ENCODE measurements around the gene RASD2.

DNA sequence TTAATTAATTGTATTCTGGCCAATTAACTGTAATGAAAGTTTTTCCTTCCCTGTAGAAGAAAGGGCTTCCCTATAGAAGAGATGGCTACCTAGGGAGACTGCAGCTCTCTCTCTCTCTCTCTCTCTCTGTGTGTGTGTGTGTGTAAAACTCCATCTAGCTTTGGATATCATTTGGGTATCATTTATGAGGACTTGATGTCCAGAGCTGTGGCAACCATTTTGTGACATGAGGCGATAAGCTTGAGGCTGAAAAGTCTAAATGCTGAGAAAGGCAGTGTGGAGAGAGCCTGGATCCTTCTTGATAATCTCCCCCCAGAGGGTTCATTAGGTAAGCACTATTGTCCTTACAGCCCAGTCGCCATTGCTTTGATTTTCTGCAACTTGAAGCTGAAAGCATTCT, 30.7 kb upstream of the RASD2 start:
- TF ChIP-seq, protein P1, sequence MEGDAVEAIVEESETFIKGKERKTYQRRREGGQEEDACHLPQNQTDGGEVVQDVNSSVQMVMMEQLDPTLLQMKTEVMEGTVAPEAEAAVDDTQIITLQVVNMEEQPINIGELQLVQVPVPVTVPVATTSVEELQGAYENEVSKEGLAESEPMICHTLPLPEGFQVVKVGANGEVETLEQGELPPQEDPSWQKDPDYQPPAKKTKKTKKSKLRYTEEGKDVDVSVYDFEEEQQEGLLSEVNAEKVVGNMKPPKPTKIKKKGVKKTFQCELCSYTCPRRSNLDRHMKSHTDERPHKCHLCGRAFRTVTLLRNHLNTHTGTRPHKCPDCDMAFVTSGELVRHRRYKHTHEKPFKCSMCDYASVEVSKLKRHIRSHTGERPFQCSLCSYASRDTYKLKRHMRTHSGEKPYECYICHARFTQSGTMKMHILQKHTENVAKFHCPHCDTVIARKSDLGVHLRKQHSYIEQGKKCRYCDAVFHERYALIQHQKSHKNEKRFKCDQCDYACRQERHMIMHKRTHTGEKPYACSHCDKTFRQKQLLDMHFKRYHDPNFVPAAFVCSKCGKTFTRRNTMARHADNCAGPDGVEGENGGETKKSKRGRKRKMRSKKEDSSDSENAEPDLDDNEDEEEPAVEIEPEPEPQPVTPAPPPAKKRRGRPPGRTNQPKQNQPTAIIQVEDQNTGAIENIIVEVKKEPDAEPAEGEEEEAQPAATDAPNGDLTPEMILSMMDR (IDR thresholded peaks at IDR 0.05; ENCODE audit: low read depth, low read length): no peak
- no peak for TF ChIP-seq EZH2phosphoT487 (IDR thresholded peaks at IDR 0.05; ENCODE audit: low read depth)

Measured in OCI-LY3 (cell line).